ENCODE data around the gene RINL.

- TF ChIP-seq POLR2A (IDR thresholded peaks at IDR 0.05; ENCODE audit: low read length) (no peak), GATA1 (IDR thresholded peaks at IDR 0.05; ENCODE audit: low read depth, low read length) (no peak)
These were observed 27.5 kb upstream of the RINL start for GRCh38 chr19:38905620-38906019.
